SK-MEL-5 (cell line): ENCODE results near the gene POP4. TPM values are rescaled to one million over a fixed set of nuclear protein-coding genes. Genes with fewer than 3 reads are reported as not detected.

Experiments
- DNase-seq: peaks from one replicate; pipeline ENCODE4 v3.0.0-alpha.2; 2016; ENCODE audit warnings: low read depth, low spot score
- in situ Hi-C: cut with HindIII; loops from 2 replicates; pipeline ENCODE4 v1.10.0; 2016; ENCODE audit warnings: low sequenced_read_pairs, high pct_unique_total_duplicates, low pct_unique_long_range_greater_than_20kb
- total RNA-seq: library from RNA; depleted of rRNA; stranded (reverse); fragments of >200 nt; shearing (Covaris generic); gene quantifications from 2 replicates; pipeline ENCODE4 v1.2.3, GENCODE V29; 2014

The POP4 gene
- total RNA-seq, 1 experiment from 2014 or later, result 105 TPM

DNA sequence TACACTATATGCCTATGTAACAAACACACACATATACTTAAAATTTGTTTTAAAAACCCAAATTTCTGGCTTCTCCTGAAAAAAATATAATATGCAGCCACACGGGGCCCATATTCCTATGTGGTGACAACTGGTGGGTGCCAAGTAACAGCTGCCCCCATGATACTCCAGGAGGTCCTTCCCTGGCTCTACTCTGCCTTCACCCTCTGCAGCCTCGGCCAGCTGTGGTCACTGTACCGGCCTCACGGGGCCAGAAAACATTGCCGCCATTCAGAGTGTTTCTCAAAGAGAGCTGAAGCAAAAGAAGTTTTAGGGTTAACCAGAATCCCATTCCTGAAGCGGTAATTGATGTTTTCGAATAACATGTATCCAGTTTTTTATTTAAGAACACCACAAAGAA is 32.6 kb upstream of the POP4 start:
- DNase-seq, result no peak
- in situ Hi-C loops, result no loop called here

DNA sequence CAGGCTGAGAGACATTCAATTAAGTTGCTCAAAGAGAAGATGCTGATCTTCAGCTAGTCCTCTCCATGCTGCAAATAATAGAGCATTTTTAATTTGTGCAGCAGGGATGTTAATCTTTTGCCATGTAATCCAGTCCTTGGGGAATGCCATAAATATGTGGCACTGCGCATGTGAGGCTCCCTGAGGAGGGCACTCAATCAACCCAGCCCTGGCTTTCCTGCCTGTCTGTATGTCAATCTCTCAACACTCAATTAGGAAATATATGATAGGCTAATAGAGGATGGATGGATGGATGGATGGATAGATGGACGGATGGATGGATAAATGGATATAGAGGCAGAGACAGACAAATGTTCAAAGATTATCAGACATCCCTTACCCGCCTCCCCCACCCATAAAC is 31.6 kb upstream of the POP4 start:
- in situ Hi-C loops, result no loop called here
- DNase-seq, result no peak

DNA sequence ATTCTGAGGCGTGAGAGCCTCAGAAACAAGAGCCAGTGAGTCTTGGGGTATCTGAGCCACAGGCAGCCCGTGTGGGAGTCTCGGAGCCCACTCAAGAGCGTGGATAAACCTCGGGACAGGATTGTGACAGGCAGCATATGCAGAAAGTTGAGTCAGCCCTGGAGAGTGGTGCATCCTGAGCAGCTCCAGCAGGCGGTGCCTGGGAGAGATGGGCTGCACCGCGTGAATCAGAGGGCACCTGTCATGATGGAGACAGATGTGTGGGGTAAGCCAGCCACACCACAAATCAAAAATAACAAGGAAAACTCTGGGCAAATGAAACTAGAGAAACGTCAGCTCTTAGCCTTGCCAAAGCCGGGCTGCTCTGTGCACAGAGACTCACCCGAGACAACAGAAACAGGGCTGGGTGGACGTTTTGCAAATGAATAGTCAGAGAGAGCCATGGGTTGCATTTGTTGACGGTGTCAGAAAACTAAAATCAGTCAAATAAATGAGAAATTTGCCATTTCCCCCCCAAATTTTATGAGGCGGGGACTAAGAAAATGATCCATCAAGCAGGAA is 30.0 kb upstream of the POP4 start:
- in situ Hi-C loops, result no loop called here
- DNase-seq, result no peak

DNA sequence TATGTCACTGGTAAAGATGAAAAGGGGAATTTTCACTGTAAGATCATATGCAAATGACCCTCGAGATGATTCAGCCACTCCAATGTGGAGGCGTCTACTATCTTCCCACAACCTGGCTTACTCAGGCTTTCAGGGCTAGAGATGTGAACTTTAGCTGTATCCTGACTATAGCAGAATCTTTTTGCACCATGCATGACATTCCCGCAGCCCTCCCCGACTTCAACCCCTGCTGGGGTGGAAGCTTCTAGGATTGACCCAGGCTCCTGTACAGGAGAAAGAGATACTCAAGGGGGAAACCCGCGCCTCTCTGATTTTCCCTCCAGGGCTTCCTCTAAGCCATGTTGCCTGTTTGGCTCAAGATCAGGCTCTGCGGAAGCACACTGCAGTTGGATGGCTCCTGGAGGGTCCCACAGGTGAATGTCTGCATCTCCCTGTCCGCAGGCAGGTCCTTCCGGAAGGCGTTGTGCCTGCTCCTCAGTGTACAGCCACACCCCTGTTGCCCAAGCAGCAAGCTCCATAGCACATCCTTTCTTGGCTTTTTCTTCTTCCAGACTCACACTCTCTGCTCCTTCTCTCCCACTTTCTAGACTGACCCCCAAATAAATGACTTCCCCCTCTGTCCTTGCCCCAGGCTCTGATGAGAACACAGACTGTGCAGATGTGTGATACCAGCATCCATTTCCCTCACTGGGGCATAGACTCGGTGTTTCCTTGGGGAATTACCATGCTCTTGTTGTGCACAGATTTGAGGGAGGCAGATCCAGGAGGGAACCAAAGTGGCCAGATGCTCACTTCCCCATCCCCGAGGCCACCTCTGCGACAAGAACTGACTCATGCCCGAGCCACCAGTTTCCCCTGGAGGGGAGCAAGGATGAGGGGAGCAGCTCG is 29.1 kb upstream of the POP4 start:
- no peak for DNase-seq
- in situ Hi-C loops, result no loop called here

DNA sequence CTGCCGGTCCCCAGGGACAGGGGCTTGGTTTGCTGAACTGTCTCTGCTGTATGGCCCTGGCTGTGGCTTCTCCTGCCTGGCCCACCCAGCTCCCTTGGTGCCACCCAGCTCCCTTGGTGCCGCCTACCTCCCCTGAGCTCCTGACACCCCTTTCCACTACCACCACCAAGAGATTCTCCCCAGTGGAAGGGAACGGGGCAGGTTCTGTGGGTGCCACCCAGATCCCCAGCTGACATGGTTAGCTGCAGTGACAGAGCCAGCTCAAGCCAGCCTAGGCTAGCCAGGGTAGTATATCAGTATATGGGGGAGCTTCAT is 28.5 kb upstream of the POP4 start:
- DNase-seq, result no peak
- in situ Hi-C loops, result no loop called here

DNA sequence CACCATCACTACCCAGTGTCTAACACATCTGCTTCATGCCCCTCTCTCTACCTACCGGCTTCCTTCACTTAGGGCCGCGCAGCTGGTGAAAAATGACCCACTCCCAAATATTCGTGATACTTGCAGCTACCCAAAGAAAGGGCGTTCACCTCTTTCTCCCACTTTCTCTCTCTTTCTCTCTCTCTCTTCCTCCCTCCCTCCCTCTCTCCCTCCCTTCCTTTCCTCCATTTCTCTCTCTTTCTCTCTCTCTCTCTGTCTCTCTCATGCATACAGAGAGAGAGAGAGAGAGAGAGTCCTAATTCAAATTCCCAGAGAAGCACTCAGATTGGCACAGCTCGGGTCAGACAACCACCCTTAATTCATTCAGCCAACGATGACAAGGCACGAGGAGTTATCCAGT is 27.7 kb upstream of the POP4 start:
- DNase-seq, result no peak
- in situ Hi-C loops, result no loop called here

DNA sequence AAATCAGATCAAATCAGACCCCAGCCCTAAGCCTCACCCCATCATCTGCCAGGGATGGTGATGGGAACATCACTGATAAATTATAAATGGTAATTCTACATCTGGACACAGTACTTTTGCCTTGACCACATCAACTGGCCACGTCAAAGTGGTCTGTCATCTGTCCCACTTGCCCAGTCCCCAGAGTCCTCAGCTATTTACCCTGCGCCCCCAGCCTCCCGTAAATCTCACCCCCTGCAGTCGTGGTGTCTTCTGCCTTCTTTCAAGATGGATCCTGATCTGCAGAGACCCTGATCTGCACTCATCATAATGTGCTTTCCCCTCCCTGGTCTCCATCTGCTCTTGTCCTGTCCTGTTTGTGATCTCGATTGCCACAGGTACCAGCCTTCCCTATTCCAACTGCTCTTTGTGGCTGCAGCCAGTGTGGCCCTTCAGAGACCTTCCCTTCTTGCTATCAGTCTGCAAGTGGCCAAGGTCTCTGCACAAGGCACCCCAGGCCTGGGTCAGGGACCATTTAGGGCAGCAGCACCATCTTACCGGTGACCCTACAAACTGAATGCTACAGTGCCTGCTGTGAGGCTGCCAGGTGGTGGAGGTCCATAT is 26.7 kb upstream of the POP4 start:
- in situ Hi-C loops, result no loop called here
- DNase-seq, result no peak

DNA sequence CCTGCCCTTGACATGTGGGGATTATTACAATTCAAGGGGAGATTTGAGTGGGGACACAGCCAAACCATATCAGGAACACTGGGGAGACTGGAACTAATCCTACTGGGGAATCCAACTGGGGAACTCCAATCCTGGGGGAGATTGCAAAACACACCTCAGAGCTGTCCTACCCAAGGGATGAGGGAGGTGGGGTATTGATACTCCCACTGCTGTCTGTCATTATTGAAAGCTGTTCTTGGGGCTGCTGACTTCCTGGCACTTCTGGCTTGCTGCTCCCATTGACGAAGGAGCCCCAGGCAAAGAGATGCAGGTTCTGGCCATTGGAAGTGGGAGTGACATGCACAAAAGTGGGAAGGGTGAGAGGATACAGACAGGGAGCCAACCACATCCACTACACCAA is 24.7 kb upstream of the POP4 start:
- DNase-seq, result no peak
- in situ Hi-C loops, result no loop called here

DNA sequence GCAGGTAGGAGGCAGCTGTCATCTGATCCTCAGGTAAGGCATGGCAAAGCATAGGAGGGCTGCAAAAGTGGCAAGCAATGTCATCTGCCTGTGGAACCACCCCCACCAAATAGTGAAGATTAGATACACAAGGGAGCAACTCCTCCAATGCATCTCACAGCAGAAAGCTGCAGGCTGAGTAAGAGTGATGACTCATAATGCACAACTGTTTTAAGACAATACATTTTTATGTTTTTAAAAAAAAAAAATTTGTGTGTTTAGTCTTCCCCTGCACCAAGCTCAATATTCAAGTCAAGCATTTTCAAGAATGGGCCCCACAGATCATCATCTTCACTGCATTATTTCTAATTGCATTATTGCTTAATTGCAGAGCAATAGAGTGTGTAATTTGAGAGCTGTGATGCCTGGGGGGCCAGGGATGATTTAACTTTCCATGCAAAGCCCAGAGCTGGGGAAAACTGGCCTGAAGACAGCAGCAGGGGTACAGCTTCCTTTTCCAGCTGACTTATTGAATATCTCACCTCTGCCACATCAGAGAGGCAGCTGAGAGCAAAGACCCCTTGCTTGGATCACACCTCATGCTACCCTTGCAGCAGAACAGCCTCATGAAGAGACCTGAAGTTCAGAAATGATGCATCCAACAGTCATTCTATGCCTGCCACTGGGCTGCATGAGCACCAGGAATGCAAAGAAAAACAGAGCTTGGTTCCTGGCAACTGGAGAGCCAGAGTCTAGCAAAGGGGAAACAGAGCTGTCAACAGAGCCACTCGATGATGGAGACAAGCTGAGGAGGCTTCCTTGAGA is 22.7 kb upstream of the POP4 start:
- in situ Hi-C loops, result no loop called here
- DNase-seq, result no peak

DNA sequence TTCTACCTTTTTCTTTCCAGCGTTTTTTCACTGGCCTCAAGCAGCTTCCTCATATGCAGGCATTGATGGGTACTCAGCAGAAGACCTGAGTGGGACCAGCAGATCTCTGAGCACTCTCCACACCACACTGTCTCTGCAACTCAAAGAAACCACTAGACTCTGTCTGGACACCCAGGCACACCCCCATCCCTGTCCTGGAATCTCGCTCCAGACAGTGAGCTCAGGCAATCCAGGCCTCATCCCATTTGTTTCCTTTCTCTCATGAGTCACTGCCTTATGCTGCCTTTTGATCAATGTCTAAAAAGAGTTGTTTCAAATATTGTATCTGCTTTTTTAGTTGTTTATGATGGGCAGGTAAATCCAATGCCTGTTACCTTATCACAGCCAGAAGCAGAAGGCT is 19.7 kb upstream of the POP4 start:
- in situ Hi-C loops, result no loop called here
- no peak for DNase-seq

DNA sequence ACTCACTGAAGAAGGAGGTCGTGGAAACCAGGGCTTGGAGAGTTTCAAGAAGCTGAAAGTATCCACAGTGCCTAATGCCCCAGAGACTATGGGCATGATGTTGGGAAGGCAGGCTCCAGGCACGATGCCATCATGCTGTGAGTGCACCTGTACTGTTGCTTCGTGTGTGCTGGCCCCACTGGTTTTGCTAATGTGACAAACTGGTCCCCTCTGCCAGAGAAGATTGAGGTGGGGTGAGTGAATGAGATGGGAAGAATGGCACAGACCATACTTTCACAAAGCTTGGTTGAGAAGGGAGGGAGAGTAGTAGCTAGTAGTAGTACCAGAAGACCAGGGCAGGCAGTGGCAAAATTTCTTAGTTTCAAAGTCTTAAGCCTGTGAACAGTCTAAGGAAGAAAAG is 19.0 kb upstream of the POP4 start:
- in situ Hi-C loops, result no loop called here
- no peak for DNase-seq

DNA sequence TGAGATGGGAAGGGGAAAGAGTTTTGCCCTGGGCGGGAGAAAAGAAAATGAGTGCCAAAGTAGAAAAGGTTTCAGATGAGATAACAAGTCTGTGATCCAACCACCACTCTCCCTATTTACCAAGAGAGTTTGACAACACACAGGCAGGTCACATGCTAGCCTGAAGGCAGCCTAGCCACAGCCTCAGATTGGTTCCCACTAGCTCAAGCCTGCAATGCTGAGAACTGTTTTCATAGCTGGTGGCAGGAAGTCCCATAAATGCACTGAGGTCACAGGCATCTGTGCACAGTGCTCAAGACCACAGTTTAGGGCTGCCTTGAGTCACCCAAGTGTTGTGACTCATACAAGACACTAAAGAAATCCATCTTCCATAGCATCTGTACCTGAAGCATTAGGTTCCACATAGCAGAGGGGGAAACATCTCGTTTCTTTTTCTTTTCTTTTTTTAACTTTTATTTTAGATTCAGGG is 18.5 kb upstream of the POP4 start:
- in situ Hi-C loops, result no loop called here
- DNase-seq, result peak; percentile 51

DNA sequence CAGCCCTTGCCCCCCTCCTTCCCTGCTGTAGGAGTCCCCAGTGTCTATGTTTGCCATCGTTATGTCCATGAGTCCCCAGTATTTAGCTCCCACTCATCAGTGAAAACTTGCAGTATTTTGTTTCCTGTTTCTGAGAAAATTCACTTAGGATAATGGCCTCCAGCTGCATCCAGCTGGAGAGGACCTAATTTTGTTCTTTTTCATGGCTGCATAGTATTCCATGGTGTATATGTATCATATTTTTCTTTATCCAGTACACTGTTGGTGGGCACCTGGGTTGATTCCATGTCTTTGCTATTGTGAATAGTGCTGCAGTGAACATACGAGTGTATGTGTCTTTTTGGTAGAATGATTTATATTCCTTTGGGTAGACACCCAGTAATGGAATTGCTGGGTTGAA is 18.0 kb upstream of the POP4 start:
- DNase-seq, result no peak
- in situ Hi-C loops, result no loop called here

DNA sequence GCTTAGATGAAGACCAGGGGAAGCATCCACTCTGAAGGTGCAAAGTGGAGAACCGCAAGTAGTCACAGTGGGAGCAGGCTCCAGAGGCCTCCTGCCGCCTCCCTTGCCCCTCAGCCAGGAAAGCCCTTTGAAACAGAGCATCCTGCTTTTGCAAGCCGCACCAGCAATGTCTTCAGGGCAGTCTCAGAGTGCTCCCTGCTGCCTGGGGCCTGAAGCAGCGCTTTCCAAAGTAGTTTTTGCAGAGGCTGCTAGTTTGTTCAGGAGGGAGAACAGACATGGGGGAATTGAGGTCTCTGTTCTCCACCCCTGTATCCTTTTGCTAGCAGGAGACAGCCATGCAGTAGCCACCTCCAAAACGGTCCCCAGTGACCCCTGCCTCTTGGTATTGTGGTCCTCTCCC is 15.8 kb upstream of the POP4 start:
- in situ Hi-C loops, result no loop called here
- no peak for DNase-seq

DNA sequence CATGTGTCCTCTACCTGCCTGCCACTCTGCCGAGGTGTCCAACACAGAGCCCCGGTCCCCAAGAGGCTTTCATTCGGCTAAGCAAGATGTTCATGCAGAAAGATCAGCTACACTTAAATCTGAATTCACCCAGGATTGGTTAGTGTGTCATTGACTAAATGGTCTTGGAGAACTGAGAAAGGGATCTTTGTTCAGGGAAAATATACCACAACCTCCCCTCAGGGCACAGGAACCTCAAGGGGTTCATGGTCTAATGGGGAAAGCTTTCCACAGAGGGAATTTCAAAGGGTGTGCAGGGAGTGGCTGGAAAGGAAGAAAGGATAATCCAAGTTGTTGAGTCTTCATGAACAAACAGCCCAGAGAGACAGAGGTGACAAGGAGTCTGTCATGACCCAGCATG is 14.4 kb upstream of the POP4 start:
- in situ Hi-C loops, result no loop called here
- peak; percentile 46 for DNase-seq

DNA sequence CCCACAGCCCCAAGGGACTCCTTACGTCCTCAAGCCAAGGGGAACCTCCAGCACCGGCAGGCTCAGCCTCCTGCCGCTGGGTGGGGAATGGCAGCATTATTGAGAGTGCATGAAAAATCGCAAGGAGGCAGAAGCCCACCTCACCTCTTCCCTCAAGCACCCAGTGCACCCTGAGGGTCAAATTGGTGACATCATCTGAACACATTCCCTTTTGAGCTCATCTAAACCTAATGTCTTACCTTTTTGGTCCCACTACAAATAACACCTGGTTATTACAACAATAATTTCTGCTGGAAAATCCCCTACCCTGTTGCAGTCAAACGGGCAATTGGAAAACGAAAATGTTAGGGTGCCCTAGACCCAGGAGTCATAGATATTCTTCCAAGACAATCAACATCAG is 12.2 kb upstream of the POP4 start:
- in situ Hi-C loops, result no loop called here
- no peak for DNase-seq

DNA sequence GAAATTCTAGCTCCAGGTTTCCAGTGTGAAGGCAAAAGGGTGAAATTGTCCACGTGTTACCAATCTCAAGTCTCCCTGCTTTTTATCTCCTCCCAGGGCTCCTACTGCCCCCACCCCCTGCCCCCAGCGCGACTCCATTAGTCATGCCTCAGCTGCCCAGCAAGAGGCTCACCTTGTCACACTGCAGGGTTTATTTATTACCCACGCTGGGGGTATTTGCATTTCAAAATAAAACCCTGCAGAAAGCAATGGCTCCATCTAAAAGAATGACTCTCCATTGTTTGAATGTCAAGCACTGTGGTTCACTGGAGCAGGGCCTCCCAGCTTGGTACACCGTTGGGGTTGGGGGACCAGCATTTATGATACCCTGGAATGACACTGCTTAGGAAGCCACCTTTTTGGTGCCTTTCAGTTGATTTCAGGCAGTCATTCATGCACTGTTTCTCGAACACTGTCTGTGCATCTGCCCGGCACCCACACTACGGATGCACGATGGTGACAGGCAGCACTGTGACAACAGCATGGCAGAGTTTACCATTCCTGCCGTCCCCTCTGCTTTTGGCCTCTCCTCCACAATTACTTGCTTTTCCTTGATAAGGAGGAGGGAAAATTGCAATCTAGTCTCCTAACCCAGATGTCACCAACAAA is 9.9 kb upstream of the POP4 start:
- in situ Hi-C loops, result no loop called here
- DNase-seq, result no peak
